ENCODE measurements around the gene MYO3B.
"Not testable (repeated sequence)": the region's sequence is repeated elsewhere in the genome, so short reads cannot be mapped to it uniquely, and the experiment has no call there.

Gene MYO3B

DNA sequence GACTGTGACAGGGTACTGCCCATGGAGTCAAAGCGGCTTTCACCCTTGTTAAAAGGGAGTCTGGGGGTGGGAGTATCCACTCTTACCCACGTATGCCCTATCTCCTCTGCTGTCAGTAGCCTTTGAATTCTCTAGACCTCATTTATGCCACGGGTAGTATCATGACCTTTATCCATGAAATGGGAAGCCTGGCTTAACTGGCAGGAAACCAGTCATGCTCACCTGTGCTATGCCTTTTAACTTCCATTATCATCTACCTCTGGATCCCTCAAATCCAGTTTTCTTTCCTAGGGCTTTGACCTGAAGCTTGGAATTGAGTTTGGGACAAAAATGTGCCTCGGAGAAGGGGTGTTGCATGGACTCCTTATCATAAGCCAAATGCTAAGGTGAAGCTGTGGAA lies 30.0 kb downstream of the MYO3B start:
- no peak overlapping the region for H3K4me3 ChIP-seq (ENCODE audit: low read length)
- H3K9me3 ChIP-seq (ENCODE audit: control insufficient read depth, insufficient read depth, low read length), result no peaks in the 10 kb centered on the region
- H3K4me1 ChIP-seq (ENCODE audit: control insufficient read depth, low read length), result no peaks in the 10 kb centered on the region
- no peak overlapping the region for H3K27ac ChIP-seq (ENCODE audit: low read depth, low read length)
- TF ChIP-seq EZH2phosphoT487 (IDR thresholded peaks at IDR 0.05; ENCODE audit: borderline replicate concordance, low read length), result no peak
- TF ChIP-seq, protein P1, sequence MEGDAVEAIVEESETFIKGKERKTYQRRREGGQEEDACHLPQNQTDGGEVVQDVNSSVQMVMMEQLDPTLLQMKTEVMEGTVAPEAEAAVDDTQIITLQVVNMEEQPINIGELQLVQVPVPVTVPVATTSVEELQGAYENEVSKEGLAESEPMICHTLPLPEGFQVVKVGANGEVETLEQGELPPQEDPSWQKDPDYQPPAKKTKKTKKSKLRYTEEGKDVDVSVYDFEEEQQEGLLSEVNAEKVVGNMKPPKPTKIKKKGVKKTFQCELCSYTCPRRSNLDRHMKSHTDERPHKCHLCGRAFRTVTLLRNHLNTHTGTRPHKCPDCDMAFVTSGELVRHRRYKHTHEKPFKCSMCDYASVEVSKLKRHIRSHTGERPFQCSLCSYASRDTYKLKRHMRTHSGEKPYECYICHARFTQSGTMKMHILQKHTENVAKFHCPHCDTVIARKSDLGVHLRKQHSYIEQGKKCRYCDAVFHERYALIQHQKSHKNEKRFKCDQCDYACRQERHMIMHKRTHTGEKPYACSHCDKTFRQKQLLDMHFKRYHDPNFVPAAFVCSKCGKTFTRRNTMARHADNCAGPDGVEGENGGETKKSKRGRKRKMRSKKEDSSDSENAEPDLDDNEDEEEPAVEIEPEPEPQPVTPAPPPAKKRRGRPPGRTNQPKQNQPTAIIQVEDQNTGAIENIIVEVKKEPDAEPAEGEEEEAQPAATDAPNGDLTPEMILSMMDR (IDR thresholded peaks at IDR 0.05; ENCODE audit: low read depth, low read length, poor library complexity, severe bottlenecking), result no peak
- no peaks in the 10 kb centered on the region for H3K36me3 ChIP-seq (ENCODE audit: control insufficient read depth, low read length)
- H3K27me3 ChIP-seq (ENCODE audit: control insufficient read depth, low read length), result no peaks in the 10 kb centered on the region
- H3K79me2 ChIP-seq (ENCODE audit: control insufficient read depth, low read length), result no peaks in the 10 kb centered on the region
- no peaks in the 10 kb centered on the region for H3K9me2 ChIP-seq (replicated peaks; ENCODE audit: control insufficient read depth, low read length)
- H3K4me2 ChIP-seq (ENCODE audit: low read length), result no peak overlapping the region
- H3F3A ChIP-seq (ENCODE audit: control insufficient read depth, insufficient read depth), result no peaks in the 10 kb centered on the region
- no peaks in the 10 kb centered on the region for H4K20me1 ChIP-seq (ENCODE audit: control insufficient read depth, insufficient read depth, low read depth, low read length)

DNA sequence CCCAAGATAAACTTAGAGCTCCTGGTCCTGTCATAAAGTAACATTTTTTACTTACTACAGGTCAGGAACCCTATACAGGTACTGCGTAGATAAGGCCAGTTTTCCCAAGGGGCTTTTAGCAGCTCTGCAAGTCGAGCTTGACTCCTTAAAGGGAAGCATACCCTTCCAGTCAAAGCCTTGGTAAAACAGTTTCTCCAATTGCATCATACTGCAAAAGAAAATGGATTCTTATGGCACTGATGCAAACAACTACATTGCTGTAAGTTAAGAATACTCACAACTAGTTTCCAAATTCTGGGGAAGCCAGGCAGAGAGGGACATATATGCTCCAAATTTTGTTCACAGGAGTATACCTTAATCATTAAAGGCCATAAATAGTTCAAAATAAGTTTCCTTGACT lies 31.0 kb downstream of the MYO3B start:
- Histone ChIP-seq H3K79me2 (ENCODE audit: control insufficient read depth, low read length) (no peaks in the 10 kb centered on the region), H3F3A (ENCODE audit: control insufficient read depth, insufficient read depth) (no peaks in the 10 kb centered on the region), H3K9me2 (replicated peaks; ENCODE audit: control insufficient read depth, low read length) (no peaks in the 10 kb centered on the region), H3K4me3 (ENCODE audit: low read length) (no peak overlapping the region), H3K27ac (ENCODE audit: low read depth, low read length) (no peak overlapping the region), H3K27me3 (ENCODE audit: control insufficient read depth, low read length) (no peaks in the 10 kb centered on the region), H3K36me3 (ENCODE audit: control insufficient read depth, low read length) (no peaks in the 10 kb centered on the region), H3K4me2 (ENCODE audit: low read length) (no peak overlapping the region), H3K4me1 (ENCODE audit: control insufficient read depth, low read length) (no peaks in the 10 kb centered on the region), H4K20me1 (ENCODE audit: control insufficient read depth, insufficient read depth, low read depth, low read length) (no peaks in the 10 kb centered on the region), H3K9me3 (ENCODE audit: control insufficient read depth, insufficient read depth, low read length) (no peaks in the 10 kb centered on the region)
- TF ChIP-seq, protein P1 (IDR thresholded peaks at IDR 0.05; ENCODE audit: low read depth, low read length, poor library complexity, severe bottlenecking), result no peak
- TF ChIP-seq EZH2phosphoT487 (IDR thresholded peaks at IDR 0.05; ENCODE audit: borderline replicate concordance, low read length), result no peak

DNA sequence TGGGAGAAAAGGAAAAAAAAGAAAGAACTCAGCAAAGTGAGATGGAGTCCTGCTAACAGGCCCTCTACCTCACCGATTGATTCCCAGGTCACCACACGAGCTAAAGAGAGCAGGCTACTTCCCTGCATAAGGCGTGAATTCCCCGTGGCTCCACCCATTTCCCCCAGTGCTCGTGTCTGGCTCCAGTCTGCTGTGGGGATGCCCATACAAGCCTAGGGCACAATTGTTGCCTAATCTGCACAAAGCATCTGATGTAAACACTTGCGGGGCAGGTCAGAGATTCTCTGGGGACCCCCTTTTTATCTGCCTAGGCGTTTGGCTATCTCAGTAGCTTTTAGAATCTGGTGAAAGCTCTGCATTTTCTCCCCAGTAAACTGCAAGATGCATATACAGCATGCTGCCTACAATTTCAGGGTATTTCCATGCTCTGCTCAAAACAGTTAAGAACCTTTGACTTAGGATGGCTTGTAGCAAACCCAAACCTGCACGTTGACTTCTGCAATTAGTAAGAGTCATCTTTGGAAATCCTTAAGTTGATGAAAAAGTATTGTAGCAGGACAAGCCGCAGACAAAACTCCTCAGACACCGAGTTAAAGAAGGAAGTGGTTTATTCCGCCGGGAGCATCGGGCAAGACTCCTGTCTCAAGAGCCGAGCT lies 34.8 kb downstream of the MYO3B start:
- Histone ChIP-seq H3K27ac (ENCODE audit: low read depth, low read length) (no peak overlapping the region), H3K27me3 (ENCODE audit: control insufficient read depth, low read length) (no peaks in the 10 kb centered on the region), H3K79me2 (ENCODE audit: control insufficient read depth, low read length) (no peaks in the 10 kb centered on the region), H4K20me1 (ENCODE audit: control insufficient read depth, insufficient read depth, low read depth, low read length) (no peaks in the 10 kb centered on the region), H3K4me3 (ENCODE audit: low read length) (no peak overlapping the region), H3F3A (ENCODE audit: control insufficient read depth, insufficient read depth) (no peaks in the 10 kb centered on the region), H3K4me2 (ENCODE audit: low read length) (no peak overlapping the region), H3K9me3 (ENCODE audit: control insufficient read depth, insufficient read depth, low read length) (no peaks in the 10 kb centered on the region), H3K4me1 (ENCODE audit: control insufficient read depth, low read length) (no peaks in the 10 kb centered on the region), H3K9me2 (replicated peaks; ENCODE audit: control insufficient read depth, low read length) (no peaks in the 10 kb centered on the region), H3K36me3 (ENCODE audit: control insufficient read depth, low read length) (no peaks in the 10 kb centered on the region)
- TF ChIP-seq EZH2phosphoT487 (IDR thresholded peaks at IDR 0.05; ENCODE audit: borderline replicate concordance, low read length), result no peak
- TF ChIP-seq, protein P1 (IDR thresholded peaks at IDR 0.05; ENCODE audit: low read depth, low read length, poor library complexity, severe bottlenecking), result no peak

DNA sequence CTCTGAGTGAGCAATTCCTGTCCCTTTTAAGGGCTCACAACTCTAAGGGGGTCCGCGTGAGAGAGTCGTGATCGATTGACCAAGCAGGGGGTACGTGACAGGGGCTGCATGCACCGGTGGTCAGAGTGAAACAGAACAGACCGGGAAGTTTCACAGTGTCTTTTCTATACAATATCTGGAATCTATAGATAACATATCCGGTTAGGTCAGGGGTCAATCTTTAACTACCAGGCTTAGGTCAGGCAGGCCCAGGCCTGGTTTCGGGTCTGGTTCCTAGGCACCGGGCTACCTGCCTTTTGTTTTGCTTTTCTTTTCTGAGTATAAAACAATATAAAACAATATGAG lies 35.3 kb downstream of the MYO3B start:
- not testable (repeated sequence) for H3K27ac ChIP-seq (ENCODE audit: low read depth, low read length); H3K4me3 ChIP-seq (ENCODE audit: low read length); H4K20me1 ChIP-seq (ENCODE audit: control insufficient read depth, insufficient read depth, low read depth, low read length); H3K27me3 ChIP-seq (ENCODE audit: control insufficient read depth, low read length); H3K36me3 ChIP-seq (ENCODE audit: control insufficient read depth, low read length); H3K79me2 ChIP-seq (ENCODE audit: control insufficient read depth, low read length); H3F3A ChIP-seq (ENCODE audit: control insufficient read depth, insufficient read depth); H3K4me2 ChIP-seq (ENCODE audit: low read length); H3K9me2 ChIP-seq (replicated peaks; ENCODE audit: control insufficient read depth, low read length); H3K4me1 ChIP-seq (ENCODE audit: control insufficient read depth, low read length); H3K9me3 ChIP-seq (ENCODE audit: control insufficient read depth, insufficient read depth, low read length)

Measured in DOHH2 (cell line).